ENCODE measurements around the gene NME7. TPM values are rescaled to one million over a fixed set of nuclear protein-coding genes. Genes with fewer than 3 reads are reported as not detected.
"Not testable (repeated sequence)": the region's sequence is repeated elsewhere in the genome, so short reads cannot be mapped to it uniquely, and the experiment has no call there.

Gene NME7
- total RNA-seq, 1 experiment from 2014 or later: 21.8 TPM

DNA sequence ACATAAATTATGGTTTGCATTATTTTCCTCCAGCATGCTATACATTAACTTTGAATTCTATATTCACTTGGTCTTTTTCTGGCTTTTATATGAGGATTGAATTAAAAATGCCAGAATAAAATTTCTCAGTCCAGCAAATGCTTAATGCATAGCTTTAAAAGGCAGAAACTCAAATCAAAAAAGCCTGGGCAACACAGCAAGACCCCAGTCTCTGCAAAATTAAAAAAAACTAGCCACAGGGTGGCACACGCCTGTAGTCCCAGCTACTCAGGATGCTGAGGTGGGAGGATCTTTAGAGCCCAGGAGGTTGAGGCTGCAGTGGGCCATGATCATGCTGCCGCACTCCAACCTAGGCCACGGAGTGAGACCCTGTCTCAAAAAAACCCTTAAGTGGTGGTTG, 241.3 kb downstream of the NME7 start:
- ChIA-PET CTCF (interaction anchor here (0.9 to 1.5 kb wide), 2 partner anchors 222 to 523 kb away, joined by 3 to 5 read pairs; no protein-coding TSS in a partner anchor), RAD21 (ENCODE audit: low non-redundant PET in 1 of 2, low total read pairs in 2 of 2, uncharacterized antibody in 2 of 2, unreplicated experiment in 2 of 2) (no interaction called here), POLR2A (no interaction called here)
- Histone ChIP-seq H3K27ac (ENCODE audit: low read depth, low read length) (no peak overlapping the region), H3K9ac (ENCODE audit: low read length) (no peak overlapping the region), H3K4me2 (ENCODE audit: low read length) (no peak overlapping the region), H3K4me3 (replicated peaks in 1 of 2; ENCODE audit: low read depth in 1 of 2, low read length in 2 of 2) (no peak overlapping the region), H3K9me2 (ENCODE audit: insufficient read depth) (no peaks in the 10 kb centered on the region), H4K20me1 (ENCODE audit: insufficient read depth) (no peaks in the 10 kb centered on the region), H3K36me3 (ENCODE audit: control insufficient read depth in 1 of 2, insufficient read depth in 2 of 2, low read length in 2 of 2) (peaks cover 35 to 63% of the 10 kb centered on the region in 2 experiments; a peak in 3 of 4 replicates), H3K27me3 (ENCODE audit: insufficient read depth, low read length) (no peaks in the 10 kb centered on the region), H3K9me3 (ENCODE audit: control insufficient read depth in 1 of 2, insufficient read depth in 1 of 2, low read depth in 1 of 2, low read length in 2 of 2) (no peaks in the 10 kb centered on the region), H3K79me2 (ENCODE audit: insufficient read depth, low read length) (peaks cover 47% of the 10 kb centered on the region), H3K4me1 (ENCODE audit: control insufficient read depth in 1 of 2, insufficient read depth in 2 of 2, low read length in 2 of 2) (peaks cover 0 to 5% of the 10 kb centered on the region in 2 experiments; a peak in 1 of 4 replicates), H2AFZ (ENCODE audit: low read depth, low read length, poor library complexity, severe bottlenecking) (no peak overlapping the region)
- BruUV-seq (replicated peaks): no TSS peak
- TF ChIP-seq TCF7L2 (IDR thresholded peaks at IDR 0.05; ENCODE audit: borderline replicate concordance, extremely low read depth, insufficient read depth, insufficient read length) (no peak), SIN3A (IDR thresholded peaks at IDR 0.05; ENCODE audit: low read depth) (no peak), RAD21 (IDR thresholded peaks at IDR 0.05; ENCODE audit: low read depth) (no peak), FOSL1 (IDR thresholded peaks at IDR 0.05; ENCODE audit: low read depth) (no peak), JUND (IDR thresholded peaks at IDR 0.05) (no peak), POLR2AphosphoS5 (IDR thresholded peaks at IDR 0.05; ENCODE audit: low read depth, low read length) (no peak), CEBPB (IDR thresholded peaks at IDR 0.05; ENCODE audit: low read depth) (no peak), POLR2A (IDR thresholded peaks at IDR 0.05; ENCODE audit: borderline replicate concordance, extremely low read depth, insufficient read depth, insufficient read length) (no peak), MAX (IDR thresholded peaks at IDR 0.05) (no peak), CBX3 (IDR thresholded peaks at IDR 0.05; ENCODE audit: low read depth) (no peak), SP1 (IDR thresholded peaks at IDR 0.05; ENCODE audit: low read depth) (no peak), ZNF274 (IDR thresholded peaks at IDR 0.05; ENCODE audit: low read depth, low read length) (no peak), EZH2phosphoT487 (IDR thresholded peaks at IDR 0.05; ENCODE audit: borderline replicate concordance) (no peak), YY1 (IDR thresholded peaks at IDR 0.05; ENCODE audit: extremely low read depth, insufficient replicate concordance, low read depth, low read length) (no peak), ZFX (IDR thresholded peaks at IDR 0.05) (no peak), EZH2 (IDR thresholded peaks at IDR 0.05) (no peak)
- TF ChIP-seq, protein P1, sequence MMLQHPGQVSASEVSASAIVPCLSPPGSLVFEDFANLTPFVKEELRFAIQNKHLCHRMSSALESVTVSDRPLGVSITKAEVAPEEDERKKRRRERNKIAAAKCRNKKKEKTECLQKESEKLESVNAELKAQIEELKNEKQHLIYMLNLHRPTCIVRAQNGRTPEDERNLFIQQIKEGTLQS (IDR thresholded peaks at IDR 0.05): no peak
- TF ChIP-seq, protein P2, sequence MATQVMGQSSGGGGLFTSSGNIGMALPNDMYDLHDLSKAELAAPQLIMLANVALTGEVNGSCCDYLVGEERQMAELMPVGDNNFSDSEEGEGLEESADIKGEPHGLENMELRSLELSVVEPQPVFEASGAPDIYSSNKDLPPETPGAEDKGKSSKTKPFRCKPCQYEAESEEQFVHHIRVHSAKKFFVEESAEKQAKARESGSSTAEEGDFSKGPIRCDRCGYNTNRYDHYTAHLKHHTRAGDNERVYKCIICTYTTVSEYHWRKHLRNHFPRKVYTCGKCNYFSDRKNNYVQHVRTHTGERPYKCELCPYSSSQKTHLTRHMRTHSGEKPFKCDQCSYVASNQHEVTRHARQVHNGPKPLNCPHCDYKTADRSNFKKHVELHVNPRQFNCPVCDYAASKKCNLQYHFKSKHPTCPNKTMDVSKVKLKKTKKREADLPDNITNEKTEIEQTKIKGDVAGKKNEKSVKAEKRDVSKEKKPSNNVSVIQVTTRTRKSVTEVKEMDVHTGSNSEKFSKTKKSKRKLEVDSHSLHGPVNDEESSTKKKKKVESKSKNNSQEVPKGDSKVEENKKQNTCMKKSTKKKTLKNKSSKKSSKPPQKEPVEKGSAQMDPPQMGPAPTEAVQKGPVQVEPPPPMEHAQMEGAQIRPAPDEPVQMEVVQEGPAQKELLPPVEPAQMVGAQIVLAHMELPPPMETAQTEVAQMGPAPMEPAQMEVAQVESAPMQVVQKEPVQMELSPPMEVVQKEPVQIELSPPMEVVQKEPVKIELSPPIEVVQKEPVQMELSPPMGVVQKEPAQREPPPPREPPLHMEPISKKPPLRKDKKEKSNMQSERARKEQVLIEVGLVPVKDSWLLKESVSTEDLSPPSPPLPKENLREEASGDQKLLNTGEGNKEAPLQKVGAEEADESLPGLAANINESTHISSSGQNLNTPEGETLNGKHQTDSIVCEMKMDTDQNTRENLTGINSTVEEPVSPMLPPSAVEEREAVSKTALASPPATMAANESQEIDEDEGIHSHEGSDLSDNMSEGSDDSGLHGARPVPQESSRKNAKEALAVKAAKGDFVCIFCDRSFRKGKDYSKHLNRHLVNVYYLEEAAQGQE (IDR thresholded peaks at IDR 0.05; ENCODE audit: low read depth): no peak
- intact Hi-C loops (cut with micrococcal nuclease): no loop called here
- no peak for DNase-seq (ENCODE audit: low read depth, low spot score)
- ATAC-seq: no peak

- H2AFZ ChIP-seq (ENCODE audit: low read depth, low read length, poor library complexity, severe bottlenecking); H4K20me1 ChIP-seq (ENCODE audit: insufficient read depth); BruUV-seq (replicated peaks); POLR2A ChIA-PET; H3K4me2 ChIP-seq (ENCODE audit: low read length); ATAC-seq; RAD21 ChIA-PET (ENCODE audit: low non-redundant PET in 1 of 2, low total read pairs in 2 of 2, uncharacterized antibody in 2 of 2, unreplicated experiment in 2 of 2); DNase-seq (ENCODE audit: low read depth, low spot score); H3K4me3 ChIP-seq (replicated peaks in 1 of 2; ENCODE audit: low read depth in 1 of 2, low read length in 2 of 2); H3K27ac ChIP-seq (ENCODE audit: low read depth, low read length); H3K4me1 ChIP-seq (ENCODE audit: control insufficient read depth in 1 of 2, insufficient read depth in 2 of 2, low read length in 2 of 2); H3K27me3 ChIP-seq (ENCODE audit: insufficient read depth, low read length); CTCF ChIA-PET; H3K9ac ChIP-seq (ENCODE audit: low read length); H3K9me3 ChIP-seq (ENCODE audit: control insufficient read depth in 1 of 2, insufficient read depth in 1 of 2, low read depth in 1 of 2, low read length in 2 of 2); intact Hi-C loops (cut with micrococcal nuclease); H3K9me2 ChIP-seq (ENCODE audit: insufficient read depth): not testable (repeated sequence)
- H3K79me2 ChIP-seq (ENCODE audit: insufficient read depth, low read length): peaks cover 54% of the 10 kb centered on the region
- H3K36me3 ChIP-seq (ENCODE audit: control insufficient read depth in 1 of 2, insufficient read depth in 2 of 2, low read length in 2 of 2): peaks cover 35 to 57% of the 10 kb centered on the region in 2 experiments; a peak in 3 of 4 replicates
Observed at GRCh38 chr1:169125597-169125996, 242.0 kb downstream of the NME7 start.
